Hepatocyte (in vitro differentiated cells): Measurements from ENCODE around the gene CDH4. TPM values are rescaled to one million over a fixed set of nuclear protein-coding genes. Genes with fewer than 3 reads are reported as not detected.

Source experiments
- DNase-seq: peaks from one replicate; pipeline ENCODE4 v3.0.0-alpha.2; 2016; ENCODE audit warnings: low spot score
- H2AFZ ChIP-seq: fragments of 200-600 bp; sonication (generic); 2 replicates; pipeline ENCODE4 v1.6.0; 2016; ENCODE audit warnings: antibody characterized with exemption, mild to moderate bottlenecking
- H3K27ac ChIP-seq: fragments of 200-600 bp; sonication (generic); 2 replicates; pipeline ENCODE4 v1.5.1; 2016; ENCODE audit warnings: mild to moderate bottlenecking
- H3K27me3 ChIP-seq: fragments of 200-600 bp; sonication (generic); 2 replicates; pipeline ENCODE4 v1.6.1; 2016
- H3K36me3 ChIP-seq: fragments of 200-600 bp; sonication (generic); replicated peaks from 2 replicates; pipeline ENCODE4 v1.5.1; 2016; ENCODE audit warnings: low read depth; ENCODE audit not compliant: insufficient read depth
- H3K4me1 ChIP-seq: fragments of 200-600 bp; sonication (generic); 2 replicates; pipeline ENCODE4 v1.5.1; 2016; ENCODE audit warnings: mild to moderate bottlenecking, moderate library complexity; ENCODE audit not compliant: insufficient read depth
- H3K4me2 ChIP-seq: fragments of 200-600 bp; sonication (generic); 2 replicates; pipeline ENCODE4 v1.6.0; 2016
- H3K4me3 ChIP-seq: fragments of 200-600 bp; sonication (generic); 2 replicates; pipeline ENCODE4 v1.5.1; 2016; ENCODE audit warnings: mild to moderate bottlenecking
- H3K79me2 ChIP-seq: fragments of 200-600 bp; sonication (generic); 2 replicates; pipeline ENCODE4 v1.6.0; 2017; ENCODE audit warnings: mild to moderate bottlenecking
- H3K9me2 ChIP-seq: fragments of 200-600 bp; sonication (generic); replicated peaks from 2 replicates; pipeline ENCODE4 v1.6.0; 2017; ENCODE audit warnings: mild to moderate bottlenecking; ENCODE audit not compliant: insufficient read depth
- H3K9me3 ChIP-seq: fragments of 200-600 bp; sonication (generic); 2 replicates; pipeline ENCODE4 v1.5.1; 2016; ENCODE audit warnings: low read depth, mild to moderate bottlenecking
- H4K20me1 ChIP-seq: fragments of 200-600 bp; sonication (generic); 2 replicates; pipeline ENCODE4 v1.6.0; 2016; ENCODE audit warnings: mild to moderate bottlenecking; ENCODE audit not compliant: insufficient read depth, poor library complexity, severe bottlenecking
- CTCF ChIP-seq: fragments of 200-600 bp; sonication (generic); IDR thresholded peaks from 2 replicates; pipeline ENCODE4 v1.5.1; 2016; ENCODE audit warnings: antibody characterized with exemption, mild to moderate bottlenecking; ENCODE audit not compliant: poor library complexity
- EZH2 ChIP-seq: fragments of 200-600 bp; sonication (generic); IDR thresholded peaks from 2 replicates; pipeline ENCODE4 v1.6.1; 2016; ENCODE audit warnings: antibody characterized with exemption, mild to moderate bottlenecking, borderline replicate concordance
- EZH2phosphoT487 ChIP-seq: fragments of 200-600 bp; sonication (generic); IDR thresholded peaks from one replicate; pipeline ENCODE4 v1.6.1; 2018; ENCODE audit warnings: antibody characterized with exemption, mild to moderate bottlenecking, low read depth, moderate library complexity; ENCODE audit not compliant: unreplicated experiment, severe bottlenecking
- WGBS: methylation state at CpG from one replicate; pipeline ENCODE4 v1.1.6; 2016; ENCODE audit warnings: low lambda C conversion rate; ENCODE audit errors: missing lambda C conversion rate; 5-methylcytosine and 5-hydroxymethylcytosine counted together
- polyA plus RNA-seq: library from polyadenylated mRNA; unstranded; fragments of >200 nt; fragmentation: Nextera tagmentation; extraction: Ambion mirVana; gene quantifications from 2 replicates; pipeline ENCODE4 v1.2.1, GENCODE V29; 2016
- total RNA-seq: library from RNA; depleted of rRNA; stranded (reverse); fragments of >200 nt; gene quantifications from 2 replicates; pipeline ENCODE4 v1.2.3, GENCODE V29; 2014

The CDH4 gene
- total and polyA plus RNA-seq, 2 experiments from 2014 or later, result 0.53 to 0.73 TPM

GRCh38 chr20:61731363-61732181, 479.5 kb downstream of the CDH4 start:
- Histone ChIP-seq H3K4me2 (no peak overlapping the region), H3K9me3 (no peaks in the 10 kb centered on the region), H3K79me2 (no peaks in the 10 kb centered on the region), H2AFZ (no peak overlapping the region), H3K4me1 (no peaks in the 10 kb centered on the region), H3K9me2 (no peaks in the 10 kb centered on the region), H3K4me3 (no peak overlapping the region), H3K27ac (no peak overlapping the region), H3K27me3 (no peaks in the 10 kb centered on the region), H4K20me1 (no peaks in the 10 kb centered on the region), H3K36me3 (no peaks in the 10 kb centered on the region)
- no peak for DNase-seq
- 87% methylated on average over 17 of the region's 22 CpGs for WGBS
- TF ChIP-seq CTCF, result no peak
- TF ChIP-seq EZH2, result no peak
- no peak for TF ChIP-seq EZH2phosphoT487

GRCh38 chr20:61732511-61733210, 480.6 kb downstream of the CDH4 start:
- Histone ChIP-seq H3K9me3 (no peaks in the 10 kb centered on the region), H3K27ac (no peak overlapping the region), H3K9me2 (no peaks in the 10 kb centered on the region), H2AFZ (no peak overlapping the region), H3K4me3 (no peak overlapping the region), H3K79me2 (no peaks in the 10 kb centered on the region), H3K36me3 (no peaks in the 10 kb centered on the region), H3K27me3 (no peaks in the 10 kb centered on the region), H4K20me1 (no peaks in the 10 kb centered on the region), H3K4me2 (no peak overlapping the region), H3K4me1 (no peaks in the 10 kb centered on the region)
- TF ChIP-seq EZH2 (no peak), EZH2phosphoT487 (no peak)
- WGBS, result 90% methylated on average over 19 of the region's 19 CpGs
- no peak for DNase-seq

GRCh38 chr20:61733216-61733615, 481.2 kb downstream of the CDH4 start:
- no peaks in the 10 kb centered on the region for H3K9me2 ChIP-seq
- TF ChIP-seq EZH2phosphoT487 (no peak), EZH2 (no peak), CTCF (no peak)
- H3K36me3 ChIP-seq, result no peaks in the 10 kb centered on the region
- WGBS, result 88% methylated on average over 13 of the region's 13 CpGs
- H3K27ac ChIP-seq, result no peak overlapping the region
- H3K4me3 ChIP-seq, result no peak overlapping the region
- no peaks in the 10 kb centered on the region for H3K79me2 ChIP-seq
- no peak overlapping the region for H2AFZ ChIP-seq
- no peaks in the 10 kb centered on the region for H4K20me1 ChIP-seq
- no peaks in the 10 kb centered on the region for H3K9me3 ChIP-seq
- no peak for DNase-seq
- no peak overlapping the region for H3K4me2 ChIP-seq
- H3K27me3 ChIP-seq, result no peaks in the 10 kb centered on the region
- H3K4me1 ChIP-seq, result no peaks in the 10 kb centered on the region
